Pons (tissue), 1 donor: ENCODE results near the gene GATD1.

Experiments used
- DNase-seq: peaks from one replicate; pipeline ENCODE4 v3.0.0-alpha.2; 2016; ENCODE audit warnings: low spot score

GATD1 gene

GRCh38 chr11:812390-812789, 35.1 kb upstream of the GATD1 start:
- no peak for DNase-seq

GRCh38 chr11:811446-812245, 34.4 kb upstream of the GATD1 start:
- DNase-seq = no peak

- no peak for DNase-seq
Measured at GRCh38 chr11:810040-810567, 32.8 kb upstream of the GATD1 start.

GRCh38 chr11:809287-810039, 32.2 kb upstream of the GATD1 start, which contains the start of gene RPLP2:
RPLP2 (plus strand) TSS chr11:809967; CDS start chr11:810235, 268 bp downstream.
- DNase-seq = peak; percentile 96

- peak; percentile 76 for DNase-seq
Measured at GRCh38 chr11:808427-809286, 31.4 kb upstream of the GATD1 start.

GRCh38 chr11:804599-804964, 27.3 kb upstream of the GATD1 start:
- DNase-seq = no peak

GRCh38 chr11:803770-804598, 26.7 kb upstream of the GATD1 start:
- no peak for DNase-seq

- no peak for DNase-seq
Measured at GRCh38 chr11:803467-803742, 26.1 kb upstream of the GATD1 start.

GRCh38 chr11:802693-803466, 25.6 kb upstream of the GATD1 start:
- DNase-seq = no peak

- DNase-seq = no peak
Measured at GRCh38 chr11:802018-802617, 24.8 kb upstream of the GATD1 start.

- DNase-seq = no peak
Measured at GRCh38 chr11:801097-801780, 24.0 kb upstream of the GATD1 start.

GRCh38 chr11:800473-800872, 23.2 kb upstream of the GATD1 start:
- DNase-seq = no peak

- DNase-seq = no peak
Measured at GRCh38 chr11:799641-800316, 22.5 kb upstream of the GATD1 start.

- no peak for DNase-seq
Measured at GRCh38 chr11:798093-798713, 20.9 kb upstream of the GATD1 start, which contains the start of gene SLC25A22. SLC25A22 (minus strand) TSS chr11:798281; CDS start chr11:795006, 3,275 bp downstream.

- peak; percentile 57 for DNase-seq
Measured at GRCh38 chr11:797296-798092, 20.2 kb upstream of the GATD1 start.

- DNase-seq = no peak
Measured at GRCh38 chr11:796565-797295, 19.4 kb upstream of the GATD1 start.
